Stimulated activated CD8-positive, alpha-beta memory T cell treated with anti-CD3 and anti-CD28 coated beads, Interleukin-15, amount 100 ng/mL, for 24 hours (primary cell): ENCODE results near the gene RALGPS1.

Experiments used
- DNase-seq: peaks from one replicate; pipeline ENCODE4 v3.0.0-alpha.2; 2020; ENCODE audit warnings: low read depth

RALGPS1 gene

GRCh38 chr9:127079446-127080140 is 165.0 kb downstream of the RALGPS1 start:
- no peak for DNase-seq

GRCh38 chr9:127081250-127082185 is 166.9 kb downstream of the RALGPS1 start:
- no peak for DNase-seq

GRCh38 chr9:127083138-127083980 is 168.8 kb downstream of the RALGPS1 start:
- DNase-seq, result no peak

- DNase-seq, result no peak
Observed at GRCh38 chr9:127084076-127085039, 169.8 kb downstream of the RALGPS1 start.

- DNase-seq, result no peak
Observed at GRCh38 chr9:127085186-127085585, 170.6 kb downstream of the RALGPS1 start.

GRCh38 chr9:127086771-127087170 is 172.2 kb downstream of the RALGPS1 start:
- DNase-seq, result no peak

- DNase-seq, result no peak
Observed at GRCh38 chr9:127087411-127087810, 172.8 kb downstream of the RALGPS1 start.

- DNase-seq, result no peak
Observed at GRCh38 chr9:127087836-127088235, 173.3 kb downstream of the RALGPS1 start.

- DNase-seq, result no peak
Observed at GRCh38 chr9:127088724-127089615, 174.4 kb downstream of the RALGPS1 start.

GRCh38 chr9:127089631-127090081 is 175.1 kb downstream of the RALGPS1 start:
- no peak for DNase-seq

- DNase-seq, result no peak
Observed at GRCh38 chr9:127090341-127090985, 175.9 kb downstream of the RALGPS1 start.

GRCh38 chr9:127091526-127091925 is 176.9 kb downstream of the RALGPS1 start:
- DNase-seq, result no peak

- no peak for DNase-seq
Observed at GRCh38 chr9:127092041-127092608, 177.5 kb downstream of the RALGPS1 start.

GRCh38 chr9:127093319-127094020 is 178.9 kb downstream of the RALGPS1 start:
- no peak for DNase-seq

GRCh38 chr9:127095411-127095810 is 180.8 kb downstream of the RALGPS1 start:
- DNase-seq, result no peak

- no peak for DNase-seq
Observed at GRCh38 chr9:127096208-127096607, 181.6 kb downstream of the RALGPS1 start.

GRCh38 chr9:127097683-127098082 is 183.1 kb downstream of the RALGPS1 start:
- no peak for DNase-seq

- no peak for DNase-seq
Observed at GRCh38 chr9:127098916-127099553, 184.5 kb downstream of the RALGPS1 start.
